Measurements from ENCODE around the gene MCF2L2.
"Not testable (repeated sequence)": the region's sequence is repeated elsewhere in the genome, so short reads cannot be mapped to it uniquely, and the experiment has no call there.

GRCh38 chr3:183230251-183230650, 198.2 kb downstream of the MCF2L2 start:
- TF ChIP-seq POLR2A (IDR thresholded peaks at IDR 0.05), result not testable (repeated sequence)
- TF ChIP-seq, protein P1, sequence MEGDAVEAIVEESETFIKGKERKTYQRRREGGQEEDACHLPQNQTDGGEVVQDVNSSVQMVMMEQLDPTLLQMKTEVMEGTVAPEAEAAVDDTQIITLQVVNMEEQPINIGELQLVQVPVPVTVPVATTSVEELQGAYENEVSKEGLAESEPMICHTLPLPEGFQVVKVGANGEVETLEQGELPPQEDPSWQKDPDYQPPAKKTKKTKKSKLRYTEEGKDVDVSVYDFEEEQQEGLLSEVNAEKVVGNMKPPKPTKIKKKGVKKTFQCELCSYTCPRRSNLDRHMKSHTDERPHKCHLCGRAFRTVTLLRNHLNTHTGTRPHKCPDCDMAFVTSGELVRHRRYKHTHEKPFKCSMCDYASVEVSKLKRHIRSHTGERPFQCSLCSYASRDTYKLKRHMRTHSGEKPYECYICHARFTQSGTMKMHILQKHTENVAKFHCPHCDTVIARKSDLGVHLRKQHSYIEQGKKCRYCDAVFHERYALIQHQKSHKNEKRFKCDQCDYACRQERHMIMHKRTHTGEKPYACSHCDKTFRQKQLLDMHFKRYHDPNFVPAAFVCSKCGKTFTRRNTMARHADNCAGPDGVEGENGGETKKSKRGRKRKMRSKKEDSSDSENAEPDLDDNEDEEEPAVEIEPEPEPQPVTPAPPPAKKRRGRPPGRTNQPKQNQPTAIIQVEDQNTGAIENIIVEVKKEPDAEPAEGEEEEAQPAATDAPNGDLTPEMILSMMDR (IDR thresholded peaks at IDR 0.05), result not testable (repeated sequence)
